HG03139 (cell line): ENCODE measurements around the gene FAM20C.

Experiments used
- ATAC-seq: cut with Tn5 transposase; IDR thresholded peaks from one replicate; pipeline ENCODE4 v1.9.1; 2021; ENCODE audit not compliant: unreplicated experiment

The FAM20C gene

DNA sequence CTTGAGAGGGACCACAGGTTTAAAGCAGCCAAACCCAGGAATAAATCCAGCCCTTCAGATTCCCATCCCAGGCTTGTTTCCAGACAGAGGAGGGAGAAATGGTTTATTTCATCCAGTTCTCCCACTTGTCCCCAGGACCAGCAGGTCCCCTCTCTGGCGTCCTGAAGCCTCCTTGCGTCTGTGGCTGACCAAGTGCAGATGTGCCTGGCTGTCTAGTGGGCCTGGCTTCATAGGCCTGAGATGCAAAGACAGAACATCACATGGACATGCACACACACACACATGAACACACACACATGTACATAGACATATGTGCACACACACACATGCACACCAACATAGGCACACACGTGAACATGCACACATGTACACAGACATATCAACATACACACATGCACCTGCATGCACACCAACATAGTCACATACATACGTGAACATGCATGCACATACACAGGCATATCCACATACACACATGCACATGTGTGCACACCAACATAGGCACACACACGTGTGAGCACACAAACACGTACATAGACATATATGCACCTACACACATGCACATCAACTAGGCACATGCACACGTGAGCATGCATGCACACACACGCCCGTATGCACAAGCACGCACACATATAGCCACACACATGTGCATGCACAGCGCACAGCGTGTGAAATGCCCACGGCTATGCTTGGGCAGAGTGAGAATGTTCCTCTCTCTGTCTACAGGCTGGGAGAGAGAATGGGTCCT is 108.3 kb downstream of the FAM20C start:
- no peak for ATAC-seq

DNA sequence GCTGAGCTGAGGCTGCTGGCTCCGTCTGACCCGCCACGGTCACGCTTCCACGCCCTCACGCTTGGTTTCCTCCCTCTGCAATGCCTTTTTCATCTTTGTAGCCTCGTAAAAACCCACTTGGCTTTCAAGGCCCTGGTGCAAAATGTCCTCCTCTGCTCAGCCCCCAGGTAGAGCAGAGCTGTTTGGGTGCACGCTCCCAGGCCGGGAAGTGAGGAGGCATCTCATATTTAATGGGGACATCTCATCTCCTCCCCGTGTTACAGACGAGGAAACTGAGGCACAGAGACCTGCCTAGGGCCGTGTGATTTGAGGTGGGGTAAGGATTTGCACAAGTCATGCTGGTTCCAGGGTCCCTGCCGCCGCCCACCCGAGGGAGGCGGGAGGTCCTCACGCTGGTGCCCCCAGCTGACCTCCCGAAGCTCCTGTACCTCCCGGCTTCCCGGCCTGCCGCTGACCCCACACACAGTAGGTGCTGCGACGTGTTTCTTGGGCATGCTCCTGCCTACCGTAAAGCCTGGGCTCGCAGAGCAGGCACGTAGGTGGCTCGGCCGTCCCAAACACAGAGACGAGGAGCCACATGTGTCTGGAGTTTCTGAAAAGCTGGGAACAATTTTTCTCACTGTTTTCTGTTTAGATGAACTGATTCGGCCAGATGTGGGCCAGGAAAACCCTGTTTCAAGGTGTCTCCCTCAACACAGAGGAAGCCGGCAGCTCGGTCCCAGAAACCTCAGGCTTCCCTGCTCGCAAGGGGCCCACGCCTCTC is 109.1 kb downstream of the FAM20C start:
- no peak for ATAC-seq

DNA sequence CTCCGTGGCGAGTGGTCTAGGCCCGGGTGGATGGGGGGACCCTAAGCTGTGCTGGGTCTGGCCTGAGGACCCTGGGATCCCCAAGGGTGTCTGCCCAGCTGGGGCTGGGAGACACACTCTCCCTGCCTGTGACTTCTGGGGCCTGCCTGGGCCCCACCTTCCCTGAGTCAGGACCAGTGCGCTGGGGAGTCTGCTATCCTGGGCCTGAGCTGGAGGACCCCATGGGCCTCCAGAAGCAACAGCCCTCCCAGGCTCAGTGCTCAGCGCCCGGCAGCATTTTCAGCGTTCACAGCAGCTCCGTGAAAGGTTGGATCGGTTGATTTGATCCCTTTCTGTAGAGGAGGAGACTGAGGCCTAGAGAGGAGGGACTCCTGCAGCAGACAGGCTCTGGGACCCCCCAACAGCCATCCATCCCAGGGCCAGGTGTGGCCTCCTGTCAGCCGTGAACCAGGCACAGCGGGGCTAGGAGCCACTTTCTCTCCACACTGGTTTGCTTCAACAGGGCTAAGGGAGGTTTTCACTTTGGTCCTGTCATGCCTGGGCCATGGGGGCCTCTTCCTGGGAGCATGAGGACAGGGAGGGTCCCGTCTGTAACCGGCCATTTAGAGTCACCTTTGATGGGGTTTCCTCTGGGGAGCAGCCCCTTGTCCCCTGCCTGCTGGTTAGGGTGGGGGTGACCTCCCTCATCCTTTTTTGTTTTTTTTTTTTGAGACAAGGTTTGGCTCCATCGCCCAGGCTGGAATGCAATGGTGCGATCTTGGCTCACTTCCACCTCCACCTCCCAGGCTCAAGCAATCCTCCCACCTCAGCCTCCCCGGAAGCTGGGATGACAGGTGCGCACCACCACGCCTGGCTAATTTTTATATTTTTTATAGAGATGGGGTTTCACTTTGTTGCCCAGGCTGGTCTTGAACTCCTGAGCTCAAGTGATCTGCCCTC is 110.0 kb downstream of the FAM20C start:
- ATAC-seq, result no peak

DNA sequence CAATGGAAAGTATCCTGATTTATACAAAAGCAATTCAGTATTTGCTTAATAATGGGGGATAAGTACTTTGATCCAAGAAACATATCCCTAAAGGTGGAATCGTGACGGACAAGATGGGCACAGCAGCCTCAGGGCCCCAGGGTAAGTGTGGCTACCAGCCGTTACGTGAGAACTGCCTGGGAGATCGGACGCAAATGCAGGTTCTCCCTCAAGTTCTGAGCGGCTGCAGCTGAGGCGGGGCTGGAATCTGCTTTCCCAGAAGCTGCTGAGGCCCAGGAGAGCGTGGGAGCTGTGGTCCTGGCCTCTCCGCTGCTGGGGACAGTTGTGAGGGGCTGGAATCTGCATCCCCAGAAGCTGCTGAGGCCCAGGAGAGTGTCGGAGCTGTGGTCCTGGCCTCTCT is 111.1 kb downstream of the FAM20C start:
- no peak for ATAC-seq

DNA sequence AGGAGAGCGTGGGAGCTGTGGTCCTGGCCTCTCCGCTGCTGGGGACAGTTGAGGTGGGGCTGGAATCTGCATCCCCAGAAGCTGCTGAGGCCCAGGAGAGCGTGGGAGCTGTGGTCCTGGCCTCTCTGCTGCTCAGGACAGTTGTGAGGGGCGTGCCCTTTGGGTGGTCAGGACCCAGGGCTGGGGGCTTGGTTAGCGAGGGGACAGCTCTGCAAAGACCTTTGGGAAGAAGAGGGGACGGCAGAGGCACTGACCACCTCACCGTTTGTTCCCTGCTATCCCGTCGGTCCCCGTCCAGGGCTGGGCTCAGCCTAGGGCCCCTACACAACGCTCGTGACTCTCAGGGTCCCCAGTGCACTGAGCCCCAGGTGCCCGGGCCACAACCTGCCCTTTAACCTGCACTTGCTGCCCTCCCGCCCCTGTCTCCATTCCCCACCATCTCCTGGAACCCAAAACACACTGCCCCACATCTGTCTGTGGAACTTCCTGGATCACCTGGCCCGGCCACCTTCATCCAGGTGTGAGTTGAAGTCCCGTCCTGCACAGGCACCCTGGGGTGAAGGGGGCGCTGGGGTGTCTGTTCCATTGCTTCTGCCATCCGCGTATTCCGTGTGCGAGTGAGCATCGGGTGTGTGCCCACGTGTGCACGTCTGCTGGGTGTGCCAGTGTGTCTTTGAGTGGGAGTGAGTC is 111.7 kb downstream of the FAM20C start:
- ATAC-seq, result no peak

DNA sequence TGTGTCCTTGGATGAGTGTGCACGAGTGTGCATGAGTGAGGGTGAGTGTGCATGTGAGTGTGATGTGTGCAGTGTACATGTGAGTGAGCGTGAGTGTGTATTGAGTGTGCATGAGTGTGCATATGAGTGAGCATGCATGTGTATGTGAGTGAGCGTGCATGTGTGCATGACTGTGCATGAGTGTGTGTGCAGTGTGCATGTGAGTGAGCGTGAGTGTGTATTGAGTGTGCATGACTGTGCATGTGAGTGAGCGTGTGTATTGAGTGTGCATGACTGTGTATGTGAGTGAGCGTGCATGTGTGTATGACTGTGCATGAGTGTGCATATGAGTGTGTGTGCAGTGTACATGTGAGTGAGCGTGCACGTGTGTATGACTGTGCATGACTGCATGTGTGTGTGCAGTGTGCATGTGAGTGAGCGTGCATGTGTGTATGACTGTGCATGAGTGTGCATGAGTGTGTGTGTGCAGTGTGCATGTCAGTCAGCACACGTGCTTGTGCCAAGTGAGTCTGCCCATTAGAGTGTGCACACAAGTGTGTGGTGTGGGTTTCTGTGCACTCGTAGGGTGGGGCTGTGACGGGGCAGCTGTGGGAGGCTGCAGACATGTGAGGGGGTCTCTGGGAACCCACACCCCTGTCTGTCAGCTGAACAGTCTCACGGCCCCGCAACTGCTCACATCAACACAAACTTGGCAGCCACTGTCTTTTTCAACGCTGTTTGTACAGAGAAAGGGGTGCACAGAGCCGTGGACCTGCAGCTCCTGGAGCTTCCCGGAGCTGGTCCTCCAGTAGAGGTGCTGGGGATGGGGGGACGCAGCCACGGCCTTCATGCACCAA is 112.4 kb downstream of the FAM20C start:
- no peak for ATAC-seq

DNA sequence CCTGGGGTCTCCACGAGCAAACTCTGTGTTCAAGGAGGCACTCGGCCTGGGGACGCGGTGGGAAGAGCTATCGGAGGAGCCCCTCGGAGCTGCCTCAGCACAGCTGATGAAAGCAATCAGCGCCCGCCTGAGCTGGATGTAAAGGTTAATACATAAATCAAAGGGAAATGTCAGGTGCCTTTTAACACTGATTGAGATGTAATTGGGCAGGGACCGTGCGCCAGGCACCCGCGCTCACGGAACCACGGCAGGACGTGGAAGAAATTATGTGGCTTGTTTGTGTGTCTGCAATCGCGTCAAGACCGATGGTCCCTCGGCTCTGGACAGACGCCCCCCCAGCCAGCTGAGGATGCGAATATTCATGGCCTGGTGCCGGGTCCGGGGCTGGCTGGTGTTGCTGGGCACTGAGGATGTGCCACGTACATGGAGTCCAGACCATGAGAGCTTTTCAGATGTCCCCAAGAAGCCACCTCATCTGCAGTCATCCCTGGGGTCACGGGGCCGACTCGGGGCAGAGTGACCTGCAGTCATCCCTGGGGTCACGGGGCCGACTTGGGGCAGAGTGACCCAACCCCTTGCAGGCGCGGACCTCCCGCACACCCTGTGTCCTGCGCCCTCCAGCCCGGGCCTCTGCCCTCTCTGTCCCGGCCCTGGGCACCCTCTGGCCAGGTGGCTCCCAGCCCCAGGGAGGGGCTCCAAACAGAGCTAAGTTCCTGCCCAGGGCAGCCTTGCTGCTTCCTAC is 113.2 kb downstream of the FAM20C start:
- no peak for ATAC-seq

DNA sequence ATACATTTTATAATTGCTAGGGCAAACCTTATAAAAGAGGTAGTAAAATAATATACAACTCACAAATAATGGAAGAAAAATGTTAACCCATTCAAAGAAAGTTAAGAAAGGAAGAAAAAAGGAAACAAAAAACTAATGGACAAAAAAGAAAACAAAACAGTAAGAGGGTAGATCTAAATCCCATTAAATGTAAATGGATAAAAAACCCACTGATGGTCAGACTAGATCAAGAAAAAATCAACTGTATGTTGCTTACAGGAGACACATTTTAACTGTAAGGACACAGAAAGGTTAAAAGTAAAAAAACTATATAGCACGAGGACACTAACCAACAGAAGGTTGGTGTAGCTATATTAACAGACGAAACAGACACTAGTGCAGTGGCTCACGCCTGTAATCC is 115.6 kb downstream of the FAM20C start:
- no peak for ATAC-seq

DNA sequence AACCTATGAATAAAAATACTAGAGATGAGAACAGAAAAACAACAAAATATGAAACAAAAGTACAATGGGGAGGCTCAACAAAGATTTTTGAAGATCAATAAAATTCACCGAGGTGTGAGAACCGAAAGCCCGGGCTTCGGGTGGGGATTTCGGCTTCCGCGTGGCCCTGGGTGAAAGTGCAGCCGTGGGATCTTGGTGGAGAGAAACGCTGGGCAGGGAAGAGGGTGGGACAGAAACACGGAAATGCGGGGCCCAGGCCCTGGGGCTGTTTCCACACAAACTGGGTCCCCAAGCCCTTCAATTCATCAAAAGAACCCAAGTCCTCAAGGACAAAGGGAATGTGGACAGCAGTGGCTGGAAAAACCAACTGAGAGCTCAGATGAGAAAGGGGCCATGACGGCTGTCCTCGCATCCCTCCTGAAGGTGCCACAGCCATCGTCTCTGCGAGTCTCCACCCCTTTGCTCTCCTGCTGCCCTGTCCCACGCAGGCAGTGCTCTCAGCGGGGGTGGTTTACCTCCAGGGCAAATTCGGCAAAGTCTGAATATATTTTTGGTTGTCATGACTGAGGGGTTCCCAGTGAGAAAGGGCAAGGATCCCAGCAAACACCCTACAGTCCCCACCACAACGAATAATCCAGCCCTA is 117.3 kb downstream of the FAM20C start:
- no peak for ATAC-seq
